GM10266 (cell line): ENCODE data around the gene RET.

Experiments used
- DNase-seq: peaks from one replicate; pipeline ENCODE4 v3.0.0; 2012; ENCODE audit errors: extremely low spot score
- CTCF ChIP-seq: IDR thresholded peaks from 2 replicates; pipeline ENCODE4 v1.5.1; 2012; ENCODE audit warnings: mild to moderate bottlenecking, low read depth; ENCODE audit not compliant: control insufficient read depth, insufficient read depth; ENCODE audit errors: missing control alignments

The RET gene

GRCh38 chr10:43177595-43177994, 100.7 kb downstream of the RET start:
- TF ChIP-seq CTCF = no peak

More at GRCh38 chr10:43177595-43177994, 100.7 kb downstream of the RET start:
- no peak for DNase-seq
